ENCODE measurements around the gene PHACTR3.

GRCh38 chr20:59790346-59790745, 186.0 kb downstream of the PHACTR3 start:
- TF ChIP-seq CTCF (IDR thresholded peaks at IDR 0.05) (no peak), POLR2AphosphoS5 (IDR thresholded peaks at IDR 0.05) (no peak), POLR2A (IDR thresholded peaks at IDR 0.05) (no peak)

Measured in prostate gland (tissue), 2 donors.